HCT116 (cell line): ENCODE results near the gene ANO4.

Experiments
- CTCF ChIP-seq, 3 experiments: fragments of 200-600 bp in 1 of 3; sonication (generic) in 1 of 3; IDR thresholded peaks in 2 of 3; conservative IDR thresholded peaks in 1 of 3; 2 replicates each; pipeline ENCODE4 v1.5.1; 2012 to 2017; ENCODE audit warnings: low read depth in 2 of 3, low read length in 2 of 3, antibody characterized with exemption in 1 of 3, borderline replicate concordance in 1 of 3, control low read depth in 1 of 3, mild to moderate bottlenecking in 1 of 3, mixed read lengths in 1 of 3, mixed run types in 1 of 3, moderate library complexity in 1 of 3; ENCODE audit not compliant: insufficient read depth in 1 of 3
- EGR1 ChIP-seq: IDR thresholded peaks from 2 replicates; pipeline ENCODE4 v1.6.1; 2012; ENCODE audit warnings: low read depth
- ELF1 ChIP-seq: IDR thresholded peaks from 2 replicates; pipeline ENCODE4 v1.6.1; 2012; ENCODE audit warnings: low read depth, borderline replicate concordance
- EZH2 ChIP-seq: fragments of 200-600 bp; sonication (generic); IDR thresholded peaks from 2 replicates; pipeline ENCODE4 v1.6.1; 2017; ENCODE audit warnings: antibody characterized with exemption, mixed run types
- FOSL1 ChIP-seq: IDR thresholded peaks from 2 replicates; pipeline ENCODE4 v1.6.1; 2012; ENCODE audit warnings: low read depth
- POLR2A ChIP-seq: IDR thresholded peaks from 2 replicates; pipeline ENCODE4 v1.7.0; 2011; ENCODE audit warnings: borderline replicate concordance; ENCODE audit not compliant: insufficient read depth, insufficient read length; ENCODE audit errors: extremely low read depth
- SIN3A ChIP-seq: IDR thresholded peaks from 2 replicates; pipeline ENCODE4 v1.6.1; 2012; ENCODE audit warnings: low read depth
- TCF7L2 ChIP-seq: IDR thresholded peaks from 2 replicates; pipeline ENCODE4 v1.7.0; 2011; ENCODE audit warnings: borderline replicate concordance, inconsistent platforms; ENCODE audit not compliant: insufficient read depth, insufficient read length; ENCODE audit errors: extremely low read depth

- TF ChIP-seq EGR1 (no peak), EZH2 (no peak), CTCF (IDR thresholded peaks at IDR 0.05 in 2 of 3, conservative IDR thresholded peaks at IDR 0.05 in 1 of 3; ENCODE audit: borderline replicate concordance in 1 of 3, insufficient read depth in 1 of 3, low read depth in 2 of 3, low read length in 2 of 3) (no peak), ELF1 (no peak), FOSL1 (no peak), POLR2A (no peak), SIN3A (no peak), TCF7L2 (no peak)
Observed at GRCh38 chr12:100904270-100904669, 109.7 kb downstream of the ANO4 start.
